LNCAP (cell line): ENCODE data around the gene DPP6.

Experiments
- TF ChIP-seq, protein P1 (sequence below): fragments of 450-650 bp; IDR thresholded peaks from 2 replicates; pipeline ENCODE4 v1.5.1; 2017; ENCODE audit warnings: mild to moderate bottlenecking

DPP6 gene

DNA sequence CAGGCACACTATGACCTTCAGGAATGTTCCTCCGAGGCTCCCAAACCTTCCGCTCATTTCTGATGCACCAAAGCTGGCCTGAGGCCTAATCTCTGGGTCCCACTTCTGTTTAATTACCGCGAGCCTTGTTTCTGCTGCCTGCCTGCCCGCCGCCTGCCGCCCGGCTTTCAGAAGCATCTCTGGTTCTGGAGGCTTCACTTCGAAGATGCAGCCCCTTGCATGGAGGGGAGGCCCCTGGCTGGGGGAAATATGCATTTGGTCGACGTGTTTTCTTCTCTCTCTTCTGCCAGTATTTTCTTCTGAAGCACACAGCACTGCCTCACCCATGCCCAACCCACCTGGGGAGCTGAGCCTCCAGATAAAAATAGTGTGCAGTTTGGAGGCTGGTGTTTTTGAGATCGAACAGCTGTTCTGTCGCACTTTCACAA, 783.8 kb downstream of the DPP6 start:
- TF ChIP-seq, protein P1, sequence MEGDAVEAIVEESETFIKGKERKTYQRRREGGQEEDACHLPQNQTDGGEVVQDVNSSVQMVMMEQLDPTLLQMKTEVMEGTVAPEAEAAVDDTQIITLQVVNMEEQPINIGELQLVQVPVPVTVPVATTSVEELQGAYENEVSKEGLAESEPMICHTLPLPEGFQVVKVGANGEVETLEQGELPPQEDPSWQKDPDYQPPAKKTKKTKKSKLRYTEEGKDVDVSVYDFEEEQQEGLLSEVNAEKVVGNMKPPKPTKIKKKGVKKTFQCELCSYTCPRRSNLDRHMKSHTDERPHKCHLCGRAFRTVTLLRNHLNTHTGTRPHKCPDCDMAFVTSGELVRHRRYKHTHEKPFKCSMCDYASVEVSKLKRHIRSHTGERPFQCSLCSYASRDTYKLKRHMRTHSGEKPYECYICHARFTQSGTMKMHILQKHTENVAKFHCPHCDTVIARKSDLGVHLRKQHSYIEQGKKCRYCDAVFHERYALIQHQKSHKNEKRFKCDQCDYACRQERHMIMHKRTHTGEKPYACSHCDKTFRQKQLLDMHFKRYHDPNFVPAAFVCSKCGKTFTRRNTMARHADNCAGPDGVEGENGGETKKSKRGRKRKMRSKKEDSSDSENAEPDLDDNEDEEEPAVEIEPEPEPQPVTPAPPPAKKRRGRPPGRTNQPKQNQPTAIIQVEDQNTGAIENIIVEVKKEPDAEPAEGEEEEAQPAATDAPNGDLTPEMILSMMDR = no peak

DNA sequence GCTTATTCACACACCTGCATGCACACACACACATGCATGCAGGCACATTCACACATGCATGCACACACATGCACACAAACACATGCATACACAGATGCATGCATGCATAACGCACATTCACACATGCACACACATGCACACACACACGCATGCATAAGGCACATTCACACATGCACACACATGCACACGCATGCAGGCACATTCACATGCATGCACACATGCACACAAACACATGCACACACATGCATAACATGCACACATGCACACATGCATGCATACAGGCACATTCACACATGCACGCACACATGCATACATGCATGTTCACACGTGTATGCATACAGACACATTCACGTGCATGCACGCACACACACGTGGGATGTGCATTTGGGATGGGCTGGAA, 784.9 kb downstream of the DPP6 start:
- TF ChIP-seq, protein P1 = no peak

DNA sequence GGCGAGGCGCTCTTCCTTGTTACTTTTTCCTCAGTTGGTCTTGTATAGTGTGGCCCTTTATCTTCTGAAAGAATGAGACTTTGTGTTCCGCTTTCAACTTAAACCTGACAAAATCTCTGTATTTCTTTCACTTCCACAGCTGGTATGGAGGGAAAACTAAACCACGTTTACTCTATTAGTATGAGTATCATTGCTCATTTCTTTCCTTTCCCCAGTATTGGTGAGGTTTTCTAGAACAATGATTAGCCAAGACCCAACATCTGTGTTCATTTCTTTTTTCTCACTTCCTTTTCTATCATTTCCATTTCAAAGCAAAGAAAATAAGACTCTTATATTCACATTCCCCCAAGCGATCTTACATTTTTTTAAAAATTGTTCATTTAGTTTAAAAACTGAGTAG, 785.4 kb downstream of the DPP6 start:
- TF ChIP-seq, protein P1 = no peak

DNA sequence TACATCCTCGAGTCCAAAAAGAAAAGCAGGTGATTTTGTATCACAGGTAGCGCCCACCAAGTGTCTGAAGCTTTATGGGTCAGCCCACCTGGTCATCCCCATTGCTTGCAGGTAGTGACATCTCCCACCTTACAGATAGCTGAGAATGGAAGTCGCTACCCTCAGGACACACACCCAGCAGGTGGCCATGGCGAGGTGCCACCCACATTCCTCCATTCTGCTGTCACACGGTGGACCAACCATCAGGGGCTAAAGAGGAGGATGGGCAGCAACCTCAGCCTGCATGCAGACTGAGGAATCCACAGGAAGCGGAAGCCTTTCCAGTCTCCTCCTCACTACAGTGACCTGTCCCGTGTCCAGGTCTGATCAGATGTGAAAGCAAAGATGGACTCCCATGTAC, 787.9 kb downstream of the DPP6 start:
- TF ChIP-seq, protein P1 = no peak

DNA sequence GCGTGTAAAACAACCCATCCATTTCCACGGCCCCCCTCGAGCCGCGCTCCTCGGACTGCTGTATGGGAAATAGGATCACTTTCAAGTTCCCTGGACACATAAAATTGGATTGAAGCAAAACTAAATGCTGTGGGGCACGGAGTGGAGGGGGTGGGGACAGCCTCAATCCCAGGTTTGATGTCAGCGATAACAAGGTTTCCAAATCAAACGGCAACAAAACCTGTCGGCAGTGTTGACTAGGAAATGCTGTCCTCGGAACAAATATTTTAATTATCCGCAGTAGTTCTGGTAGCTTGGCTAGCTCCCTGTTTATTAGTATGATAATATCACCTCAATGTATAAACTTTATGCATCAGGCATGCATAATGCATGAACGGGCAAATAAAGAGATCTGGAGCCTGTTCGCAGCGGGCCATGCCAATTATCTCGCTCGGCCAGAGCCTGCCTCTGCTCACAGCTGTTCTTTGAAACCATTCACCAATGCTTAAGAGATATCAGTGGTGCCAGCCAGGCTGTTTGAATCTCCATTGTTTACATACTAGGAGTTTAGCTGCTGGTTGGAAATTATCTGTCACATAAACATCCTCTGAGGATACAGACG, 789.6 kb downstream of the DPP6 start:
- TF ChIP-seq, protein P1 = no peak

DNA sequence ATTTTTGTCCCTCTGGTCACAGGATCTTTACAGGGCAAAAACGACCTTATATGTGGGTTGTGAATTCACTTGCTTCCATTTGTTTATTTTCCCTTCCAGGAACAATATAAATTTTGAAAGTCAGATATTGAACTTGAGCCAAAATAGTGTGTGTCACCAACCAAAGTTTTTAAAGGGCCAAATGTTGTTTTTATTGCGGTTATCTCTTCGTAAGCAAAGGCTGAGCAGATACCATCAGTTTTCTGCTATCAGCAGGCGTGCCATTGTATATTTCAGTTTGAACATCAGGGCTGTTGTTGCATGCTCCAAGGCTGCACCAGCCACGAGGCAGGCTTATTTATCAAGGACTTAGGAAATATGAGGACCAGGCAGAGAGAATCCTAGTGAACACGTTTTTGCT, 790.4 kb downstream of the DPP6 start:
- TF ChIP-seq, protein P1 = no peak

DNA sequence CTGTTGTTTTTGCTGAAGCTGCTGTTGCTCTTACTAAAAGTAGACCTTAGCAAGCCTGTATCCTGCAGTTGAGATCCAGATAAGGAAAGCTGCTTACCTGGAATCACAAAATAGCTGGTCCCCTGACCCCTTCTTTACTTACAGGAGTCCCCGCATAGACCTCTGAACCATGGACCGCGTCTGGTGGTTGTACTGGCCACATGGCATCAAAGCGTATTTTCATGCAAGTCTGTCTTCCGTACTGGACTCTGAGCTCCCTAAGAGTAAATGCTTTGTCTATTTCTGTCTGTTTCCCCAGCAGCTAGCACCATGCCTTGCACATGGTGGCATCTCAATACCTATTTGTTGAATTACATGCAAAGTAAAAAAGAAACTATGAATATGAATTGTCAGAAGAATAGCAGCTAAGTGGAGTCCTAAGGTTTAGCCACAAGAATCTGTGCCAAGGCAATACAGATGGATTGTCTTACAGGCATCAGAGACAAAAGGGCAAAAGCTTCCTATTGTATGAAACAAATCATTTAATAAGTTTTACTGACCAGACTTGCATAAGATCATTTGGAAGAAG, 791.6 kb downstream of the DPP6 start:
- TF ChIP-seq, protein P1 = no peak

DNA sequence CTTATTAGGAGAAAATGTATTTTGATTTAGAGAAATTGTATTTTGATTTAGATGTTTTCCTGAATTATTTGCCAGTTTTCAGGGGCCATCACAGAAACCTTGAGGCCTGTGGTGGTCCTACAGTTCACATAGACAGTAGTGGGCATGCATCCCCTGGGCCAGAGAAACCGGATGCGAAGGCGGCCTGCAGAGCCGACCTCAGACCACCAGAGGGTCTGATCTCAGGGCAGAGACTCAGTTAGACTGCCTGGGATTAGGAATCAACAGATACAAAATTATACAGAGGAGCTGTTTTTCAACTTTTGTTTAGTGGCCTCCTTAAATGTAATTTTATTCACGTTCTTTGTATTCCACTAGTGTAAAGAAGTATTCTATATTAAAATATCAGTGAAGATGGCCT, 792.3 kb downstream of the DPP6 start:
- TF ChIP-seq, protein P1 = no peak
